OCI-LY3 (cell line): Measurements from ENCODE around the gene GRIK2.

ENCODE experiments used
- CTCF ChIP-seq: fragments of 200-600, 300-600 bp; sonication (generic); IDR thresholded peaks from 2 replicates; pipeline ENCODE4 v1.5.1; 2014; ENCODE audit warnings: antibody characterized with exemption, low read length, low read depth
- EZH2phosphoT487 ChIP-seq: fragments of 200-600 bp; shearing (Covaris generic); IDR thresholded peaks from 2 replicates; pipeline ENCODE4 v1.6.1; 2018; ENCODE audit warnings: antibody characterized with exemption, mixed run types, low read depth

DNA sequence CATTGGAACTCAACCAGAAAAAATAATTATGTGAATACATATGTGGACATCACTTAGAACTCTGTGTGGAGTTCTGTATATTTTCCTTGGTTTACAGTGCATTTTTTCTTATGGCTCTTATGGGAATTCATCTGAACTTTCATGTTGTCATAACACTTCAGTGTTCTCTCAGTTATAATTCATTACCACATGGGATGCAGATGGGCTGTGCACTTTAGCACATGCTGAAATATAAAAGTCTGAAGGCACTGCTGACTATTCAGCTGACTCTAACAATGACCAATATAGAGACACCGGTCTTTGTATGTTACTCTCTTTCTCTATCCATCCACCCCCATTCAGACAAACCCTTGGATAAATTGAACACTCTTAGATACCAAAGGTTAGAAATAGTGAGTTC, 29.3 kb downstream of the GRIK2 start:
- no peak for TF ChIP-seq EZH2phosphoT487
- no peak for TF ChIP-seq CTCF
